HG03039 (cell line): ENCODE measurements around the gene ZNF804B.

Experiments
- ATAC-seq: cut with Tn5 transposase; IDR thresholded peaks from one replicate; pipeline ENCODE4 v1.9.1; 2021; ENCODE audit warnings: mild to moderate bottlenecking, moderate library complexity; ENCODE audit not compliant: unreplicated experiment

ZNF804B gene

DNA sequence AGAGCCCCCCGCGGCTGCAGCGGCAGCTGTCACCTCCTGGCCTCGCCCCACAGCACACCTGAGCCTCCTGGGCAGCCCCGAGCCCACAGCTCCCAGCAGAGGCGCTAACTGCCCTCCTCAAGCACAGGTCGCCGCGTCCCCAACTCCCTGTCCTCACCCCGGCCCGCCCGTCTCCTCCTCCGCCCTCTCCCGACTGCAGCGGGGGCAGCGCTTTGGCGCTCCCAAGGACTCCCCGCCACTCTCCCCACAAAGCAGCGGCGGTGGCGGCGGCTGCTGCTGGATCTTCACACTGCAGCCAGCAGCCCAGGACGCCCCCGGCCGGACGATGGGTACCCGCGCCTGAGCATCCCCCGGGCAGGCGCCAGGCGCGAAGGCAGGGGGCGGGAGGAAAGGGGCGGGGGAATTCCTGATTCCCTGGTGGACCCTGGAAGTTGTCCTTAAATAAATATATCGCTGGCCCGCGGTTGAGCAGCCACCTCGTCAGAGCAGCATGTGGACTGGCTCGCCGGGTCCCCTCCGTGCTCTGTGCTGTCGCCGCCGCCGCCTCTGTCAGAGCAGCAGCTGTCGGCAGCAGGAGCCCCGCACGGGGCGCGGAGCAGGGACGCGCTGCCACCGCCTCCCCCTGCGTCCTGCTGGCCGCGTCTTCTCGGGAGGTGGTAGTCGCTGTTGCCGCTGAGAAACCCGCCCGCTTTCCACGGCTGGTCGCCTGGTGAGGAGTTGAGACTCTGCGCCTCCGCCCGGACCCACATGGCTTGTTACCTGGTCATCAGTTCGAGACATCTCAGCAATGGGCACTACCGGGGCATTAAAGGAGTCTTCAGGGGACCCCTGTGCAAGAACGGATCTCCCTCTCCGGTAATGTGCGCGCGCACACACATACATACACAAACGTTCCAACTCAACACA, at the start of gene ZNF804B:
ZNF804B (plus strand) TSS at position 471 of the 906 bp plus-strand sequence; CDS start at position 748, 277 bp downstream.
- no peak for ATAC-seq

DNA sequence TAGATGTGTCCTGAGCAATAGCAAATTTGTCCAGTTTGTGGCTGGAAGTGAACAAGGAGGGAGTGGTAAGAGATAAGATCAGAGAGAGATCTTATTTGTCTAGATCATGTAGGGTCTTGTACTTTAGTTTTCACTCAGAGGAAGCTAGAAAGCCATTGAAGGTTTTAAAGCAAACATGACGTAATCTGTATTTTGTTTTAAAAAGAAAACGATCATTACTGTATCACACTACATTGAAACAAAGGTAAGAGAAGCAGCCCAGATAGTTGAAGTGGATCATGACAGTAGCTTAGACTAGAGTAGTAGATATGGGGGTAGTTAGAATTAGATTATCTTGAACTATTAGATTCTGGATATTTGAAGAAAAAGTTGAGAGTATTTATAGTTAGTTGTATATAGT, 23.6 kb upstream of the ZNF804B start:
- no peak for ATAC-seq

DNA sequence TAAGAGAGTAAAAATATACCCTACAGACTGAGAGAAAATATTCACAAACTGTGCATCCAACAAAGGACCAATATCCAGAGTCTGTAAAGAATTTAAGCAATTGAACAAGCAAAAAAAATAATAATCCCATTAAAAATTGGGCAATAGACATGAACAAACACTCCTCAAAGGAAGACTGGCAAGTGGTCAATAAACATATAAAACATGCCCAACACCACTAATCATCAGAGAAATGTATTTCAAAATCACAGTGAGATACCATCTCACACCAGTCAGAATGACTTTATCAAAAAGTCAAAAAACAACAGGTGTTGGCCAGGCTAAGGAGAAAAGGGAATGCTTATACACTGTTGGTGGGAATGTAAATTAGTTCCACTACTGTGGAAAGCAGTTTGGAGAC, 21.9 kb upstream of the ZNF804B start:
- ATAC-seq, result no peak

DNA sequence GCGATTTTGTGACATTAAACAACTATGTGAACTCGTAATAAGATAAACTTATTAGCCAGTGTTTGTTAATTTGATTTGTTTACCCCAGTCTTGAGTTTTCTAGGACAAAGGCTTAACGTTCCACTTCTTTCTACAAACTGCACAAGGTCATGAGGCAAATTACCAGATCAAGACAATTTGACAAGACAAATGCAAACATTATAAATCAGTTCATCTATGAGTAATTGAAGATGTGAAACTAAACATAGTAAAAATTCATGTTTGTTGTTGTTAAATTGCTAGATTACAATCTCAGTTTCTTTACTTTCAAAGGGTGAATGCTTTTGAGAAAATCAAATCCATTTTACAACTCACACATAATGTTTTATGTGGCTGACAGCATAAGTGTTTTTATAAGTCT, 13.4 kb upstream of the ZNF804B start:
- ATAC-seq, result no peak

DNA sequence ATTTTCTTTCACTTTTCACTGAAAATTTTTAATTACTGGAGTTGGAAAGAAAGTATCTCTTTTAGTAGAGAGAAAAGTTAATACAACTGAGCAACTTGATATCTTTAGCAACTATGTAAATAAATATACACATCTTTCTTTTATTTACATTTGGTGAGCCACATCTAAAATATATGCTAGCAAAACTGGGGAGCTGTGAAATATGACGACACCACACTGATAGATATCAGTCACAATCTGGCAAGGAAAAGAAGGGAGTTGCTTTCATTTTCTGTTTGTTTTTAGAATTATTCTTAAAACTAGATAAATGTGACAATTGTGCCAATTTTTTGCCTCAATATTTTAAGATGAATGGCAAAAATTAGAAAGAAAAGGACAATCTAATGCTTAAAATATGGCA, 2.7 kb upstream of the ZNF804B start:
- ATAC-seq, result no peak

DNA sequence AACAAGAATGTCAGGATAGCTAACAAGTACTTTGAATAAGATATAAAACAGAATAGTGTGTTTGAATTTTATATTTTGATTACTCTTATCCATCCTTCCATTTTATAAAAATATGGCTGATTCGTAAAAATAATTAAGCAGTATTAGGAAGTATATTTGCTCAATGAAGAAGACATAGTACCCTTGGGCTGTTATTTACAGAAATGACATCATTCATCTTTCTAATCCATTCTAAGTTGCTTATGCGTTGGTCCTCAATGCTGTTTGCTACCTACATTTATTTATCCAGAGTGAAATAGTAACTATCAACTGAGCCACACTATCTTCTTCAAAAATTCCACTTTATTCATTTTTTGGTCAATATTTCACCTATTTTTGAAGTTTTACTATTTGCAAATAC, 2.1 kb upstream of the ZNF804B start:
- no peak for ATAC-seq

DNA sequence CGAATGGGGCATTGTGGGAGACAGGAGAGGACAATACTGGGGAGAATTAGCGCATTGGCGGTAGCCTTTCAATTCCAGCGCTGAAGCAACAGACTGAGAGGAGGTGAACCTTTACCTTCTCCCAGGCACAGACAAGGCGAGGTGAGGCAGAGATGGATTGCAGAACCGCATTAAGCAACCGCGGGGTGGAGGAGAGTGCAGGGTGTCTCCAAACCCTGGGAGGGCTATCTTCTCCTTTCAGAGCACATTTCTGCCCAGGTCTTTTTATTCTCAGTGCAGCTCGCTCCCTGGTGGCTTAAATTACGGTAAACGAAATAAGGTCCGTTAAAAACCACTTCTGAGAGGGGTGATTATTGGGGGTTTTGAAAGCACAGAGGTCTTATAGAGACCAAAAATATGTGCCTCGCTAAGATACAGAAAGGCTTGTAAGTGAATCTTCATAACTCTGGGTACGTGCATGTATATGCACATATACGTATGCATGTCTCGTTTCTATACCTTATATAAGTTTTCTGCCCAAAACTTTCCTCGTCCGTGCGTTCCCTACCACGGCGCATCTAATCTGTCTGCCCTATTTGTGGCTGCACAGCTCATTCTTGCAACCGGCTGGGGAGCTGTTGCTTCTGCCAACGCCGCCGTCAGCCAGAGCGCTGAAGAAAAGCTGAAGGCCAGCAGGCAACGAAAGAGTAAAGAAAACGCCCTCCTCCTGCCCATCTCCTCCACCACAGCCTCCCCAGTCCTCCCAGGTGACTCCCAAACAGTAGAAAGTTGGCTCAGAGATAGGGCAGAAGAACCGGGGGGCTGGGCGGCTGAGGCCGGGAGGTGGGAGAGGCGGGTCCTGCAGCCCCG, 895 bp upstream of the ZNF804B start:
- no peak for ATAC-seq

DNA sequence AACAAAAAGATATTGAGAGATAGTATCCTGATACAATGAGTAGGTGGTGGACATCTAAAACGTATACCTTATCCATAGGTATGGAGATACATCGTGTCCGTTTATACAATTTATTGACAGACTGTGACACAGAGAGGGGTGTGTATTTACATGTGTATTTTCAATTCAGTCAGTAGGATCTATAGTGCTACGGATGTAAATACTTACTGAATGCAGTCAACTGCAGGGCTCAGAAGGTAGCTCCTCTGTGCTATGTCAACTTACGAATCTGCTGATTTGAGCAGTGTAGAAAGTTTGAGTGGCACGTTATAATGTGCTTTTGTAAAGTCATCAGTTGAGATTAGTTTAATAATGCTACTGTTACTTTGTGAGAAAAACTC, 626 bp downstream of the ZNF804B start:
- no peak for ATAC-seq

DNA sequence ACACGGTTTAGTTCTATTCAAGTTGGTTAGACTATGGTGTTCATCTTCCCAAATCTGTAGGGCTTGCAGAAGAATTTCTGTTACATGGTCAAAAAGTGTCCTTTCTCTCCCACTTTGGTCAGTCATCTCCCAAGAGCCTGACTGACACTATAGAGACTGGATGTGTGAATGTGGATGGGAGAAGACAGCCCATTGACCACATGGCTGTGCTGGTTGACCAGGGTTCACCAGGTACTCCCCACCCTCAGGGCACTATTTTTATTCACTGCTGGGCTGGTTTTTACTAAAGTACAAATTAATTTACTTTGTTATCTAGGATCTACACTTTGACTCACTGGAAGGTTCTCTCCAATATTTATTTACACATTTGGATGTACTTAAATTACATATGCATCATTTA, 2.3 kb downstream of the ZNF804B start:
- ATAC-seq, result no peak

DNA sequence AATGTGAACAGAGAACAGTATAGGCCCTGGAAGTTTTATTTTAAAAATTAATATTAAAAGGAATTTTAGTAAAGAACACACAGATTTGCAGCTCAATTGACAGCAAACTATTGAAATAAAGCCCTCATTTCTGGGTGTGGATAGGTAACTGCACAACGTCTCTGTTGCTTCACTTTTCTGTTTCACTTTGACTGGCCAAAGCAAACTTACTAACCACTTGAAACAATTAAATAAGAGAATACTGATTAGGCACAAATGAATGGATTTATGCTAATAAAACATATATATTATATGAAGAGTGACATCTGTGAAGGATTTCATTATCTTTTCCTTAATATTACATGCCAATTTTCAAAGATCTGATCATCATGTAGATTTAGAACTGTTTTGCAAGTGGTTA, 11.9 kb downstream of the ZNF804B start:
- no peak for ATAC-seq

DNA sequence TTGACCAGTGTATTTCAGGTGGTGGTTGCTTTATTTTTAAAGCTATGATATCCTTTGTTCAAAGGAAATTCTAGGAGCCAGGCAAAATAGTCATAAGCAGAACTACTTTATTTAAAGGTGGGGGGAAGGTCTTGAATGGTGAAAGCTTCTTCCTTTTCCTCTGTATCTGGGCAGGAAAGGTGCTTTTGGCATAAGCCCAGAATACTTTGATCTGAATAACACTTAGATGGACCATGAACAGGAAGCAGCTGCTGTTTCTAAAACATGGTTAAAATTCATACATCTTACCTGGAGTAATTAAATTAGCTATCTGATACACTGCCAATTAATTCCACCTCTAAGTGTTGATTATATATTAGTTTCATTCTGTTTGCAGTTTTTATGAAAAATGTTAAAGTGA, 13.3 kb downstream of the ZNF804B start:
- ATAC-seq, result no peak

DNA sequence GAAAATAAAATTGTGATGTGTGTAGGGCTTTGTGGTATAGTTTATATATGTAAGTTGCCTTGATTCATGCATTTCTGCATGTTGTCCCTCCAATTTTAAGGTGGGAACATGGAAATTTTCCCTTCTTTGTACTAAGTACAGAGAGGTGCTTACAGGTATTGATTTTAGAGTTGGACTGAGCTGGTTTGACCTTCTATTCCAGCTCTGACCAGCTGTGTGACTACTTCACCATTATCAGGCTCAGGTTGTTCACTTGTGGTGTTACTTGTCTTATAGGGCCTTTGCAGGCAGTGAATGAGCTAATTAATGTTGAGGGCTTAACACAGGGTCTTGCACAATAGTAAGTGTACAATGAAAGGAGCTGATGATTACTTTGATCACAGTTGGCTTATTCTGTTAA, 16.3 kb downstream of the ZNF804B start:
- ATAC-seq, result no peak

DNA sequence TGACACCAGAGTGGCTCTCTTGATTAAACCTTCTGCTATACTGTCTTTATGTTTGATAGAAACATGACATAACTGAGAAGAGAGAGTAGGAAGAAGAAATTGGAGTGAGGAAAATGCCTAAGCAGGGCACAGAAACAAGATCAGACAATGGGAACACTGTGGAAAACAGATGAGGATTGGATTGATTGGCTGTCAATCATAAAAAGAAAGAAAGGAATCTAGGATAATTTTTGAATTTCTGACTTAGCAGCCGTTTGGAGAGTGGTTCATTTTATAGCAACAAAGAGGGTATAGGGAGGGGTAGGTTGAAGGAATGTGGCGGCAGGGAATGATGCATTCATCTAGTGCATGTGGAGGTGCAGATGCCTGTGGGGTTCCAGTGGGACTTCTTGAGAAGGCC, 28.3 kb downstream of the ZNF804B start:
- ATAC-seq, result no peak

DNA sequence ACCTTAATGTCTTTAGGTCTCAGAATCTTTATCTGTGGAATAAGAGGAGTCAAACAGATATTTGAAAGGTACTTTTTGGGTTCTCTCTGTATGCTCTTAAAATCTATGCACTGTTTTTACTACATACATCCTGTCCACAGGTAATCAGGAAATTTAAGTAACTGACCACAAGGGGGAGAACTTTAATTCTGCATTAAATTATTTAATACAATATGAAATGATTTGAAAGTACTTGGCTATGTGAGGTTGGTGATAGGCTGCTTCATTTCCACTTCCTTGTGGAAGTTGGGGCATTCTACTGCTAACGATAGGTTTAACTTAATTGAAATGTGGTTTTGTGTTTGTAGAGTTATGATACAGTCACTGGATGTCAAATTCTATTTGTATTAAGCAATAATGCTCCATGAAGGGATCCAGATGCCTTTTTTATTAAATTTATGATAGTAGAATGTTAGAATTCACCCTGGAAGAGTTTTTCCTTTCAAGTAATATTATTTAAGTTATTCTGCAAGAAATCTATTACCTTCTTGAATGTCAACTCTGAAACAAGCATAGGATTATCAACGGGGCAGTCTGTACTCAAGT, 30.1 kb downstream of the ZNF804B start:
- ATAC-seq, result no peak

DNA sequence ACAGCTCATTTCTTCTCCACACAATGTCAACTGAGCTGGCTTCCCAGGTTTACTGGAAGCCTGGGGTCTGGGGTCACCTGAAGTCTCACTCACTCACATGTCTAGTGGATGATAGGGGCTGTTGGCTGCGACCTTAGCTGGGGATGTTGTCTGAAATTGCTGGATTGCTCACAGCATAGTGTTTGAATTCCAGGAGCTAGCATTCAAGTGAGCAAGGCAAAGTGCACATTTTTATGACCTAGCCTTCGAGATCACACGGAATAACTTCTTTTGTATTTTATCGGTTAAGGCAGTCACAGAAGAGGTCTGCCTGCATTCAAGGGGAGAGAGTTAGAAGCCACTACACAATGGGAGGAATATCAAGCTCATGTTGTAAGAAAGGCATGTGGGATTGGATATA, 32.4 kb downstream of the ZNF804B start:
- no peak for ATAC-seq

DNA sequence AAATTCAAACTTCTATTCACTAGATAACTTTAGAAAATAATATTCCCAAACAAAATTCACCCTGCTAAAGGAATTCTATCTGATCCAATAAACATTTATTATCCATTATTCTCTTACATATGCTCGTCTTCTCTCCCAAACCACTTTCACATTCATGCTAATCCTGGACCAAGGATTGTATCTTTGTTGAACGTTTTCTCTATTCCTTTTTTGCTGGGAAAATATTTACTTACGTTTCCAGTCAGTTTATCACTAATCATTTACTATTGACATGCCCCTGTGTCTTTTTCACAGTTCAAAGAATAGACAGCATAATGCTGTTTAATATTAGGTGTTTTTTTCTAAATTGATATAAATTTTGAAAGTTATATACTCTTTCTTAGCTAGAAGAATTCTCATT, 32.9 kb downstream of the ZNF804B start:
- ATAC-seq, result no peak

DNA sequence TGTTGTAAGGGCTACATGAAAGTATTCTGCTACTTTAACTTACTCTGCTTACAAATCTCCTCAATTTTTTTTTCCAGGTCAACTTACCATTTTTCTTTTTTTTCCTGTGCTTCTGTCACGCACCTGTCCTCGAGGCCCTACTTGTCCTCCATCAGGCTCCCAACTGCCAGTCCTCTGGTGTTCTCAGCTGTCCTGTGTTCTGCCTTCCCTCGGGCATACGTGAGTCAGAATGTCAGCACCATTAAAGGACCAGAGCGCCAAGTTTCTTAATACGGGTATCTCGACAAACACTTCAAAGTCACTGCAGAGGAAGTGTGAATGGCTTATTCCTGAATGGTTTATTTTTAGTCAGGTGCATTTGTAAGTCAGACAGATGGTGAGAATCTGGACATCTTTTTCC, 36.1 kb downstream of the ZNF804B start, which contains the start of gene TEX47:
TEX47 (minus strand) TSS at position 185 of the 400 bp plus-strand sequence. CDS start 795 bp downstream, outside the sequence.
- ATAC-seq, result no peak

DNA sequence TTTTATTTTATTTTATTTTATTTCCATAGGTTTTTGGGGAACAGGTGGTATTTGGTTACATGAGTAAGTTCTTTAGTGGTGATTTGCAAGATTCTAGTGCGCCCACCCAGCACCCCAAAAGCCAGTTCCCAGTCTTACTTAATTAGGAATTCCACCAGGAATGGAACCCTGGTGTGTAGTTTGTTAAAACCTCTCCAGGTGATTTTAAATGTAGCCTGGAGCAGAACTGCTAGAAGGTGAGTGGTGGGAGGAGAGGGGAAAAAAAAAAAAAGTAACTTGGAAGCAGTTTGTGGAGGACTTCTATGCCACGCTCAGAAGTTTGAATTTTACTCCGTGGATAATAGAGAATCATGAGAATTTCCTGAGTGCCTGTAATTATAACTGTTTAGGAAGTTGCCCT, 41.5 kb downstream of the ZNF804B start:
- ATAC-seq, result no peak

DNA sequence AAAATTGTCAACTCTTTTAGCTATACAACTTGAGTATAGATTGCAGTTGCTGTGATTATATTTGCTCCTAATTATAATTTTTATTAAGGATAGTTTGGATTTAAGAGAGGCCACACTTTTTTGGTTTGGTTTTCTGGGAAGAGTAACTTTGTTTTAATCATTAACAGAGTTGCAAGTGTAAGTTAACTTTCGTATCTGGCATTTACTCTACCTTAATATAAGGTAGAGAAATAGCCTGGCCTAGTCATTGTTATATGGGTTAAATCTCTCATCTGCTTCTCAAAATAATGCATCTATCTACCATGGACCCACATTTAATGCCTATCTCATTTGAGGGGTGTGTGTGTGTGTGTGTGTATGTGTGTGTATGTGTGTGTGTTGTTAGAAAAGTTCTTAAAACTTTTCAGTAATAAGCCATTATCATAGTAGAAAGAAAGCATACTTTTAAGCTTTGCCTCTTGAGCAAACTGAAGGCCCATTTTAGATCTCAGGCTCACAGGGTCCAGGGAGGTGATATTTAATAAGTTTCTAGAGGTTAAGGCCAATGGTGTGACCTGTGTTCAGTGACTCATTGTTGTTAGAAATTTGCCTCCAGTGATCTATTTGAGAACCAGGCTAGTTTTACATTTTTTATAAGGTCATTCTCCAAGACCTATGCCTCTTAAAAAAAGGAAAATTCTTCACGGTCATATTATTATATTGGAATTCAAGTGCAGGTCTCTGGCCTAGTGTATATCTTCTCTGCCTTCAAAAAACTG, 47.0 kb downstream of the ZNF804B start:
- ATAC-seq, result no peak

DNA sequence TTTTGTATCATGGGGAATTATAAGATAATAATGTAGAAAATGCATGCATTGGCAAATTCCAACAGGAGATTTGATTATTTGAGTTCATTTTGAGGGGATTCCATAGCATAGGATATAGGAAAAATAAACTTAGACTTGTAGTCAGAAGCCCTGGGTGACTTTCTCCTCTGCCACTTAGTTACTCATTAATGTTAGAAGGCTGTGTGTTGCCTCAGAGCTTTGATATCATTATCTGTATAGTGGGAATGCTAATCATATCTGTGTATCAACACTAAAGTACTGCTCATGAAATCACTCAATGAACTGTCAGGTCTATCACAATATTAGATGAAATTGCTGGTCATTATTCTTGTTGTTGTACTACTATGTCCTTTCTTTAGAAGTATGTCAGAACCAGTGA, 59.1 kb downstream of the ZNF804B start:
- no peak for ATAC-seq

DNA sequence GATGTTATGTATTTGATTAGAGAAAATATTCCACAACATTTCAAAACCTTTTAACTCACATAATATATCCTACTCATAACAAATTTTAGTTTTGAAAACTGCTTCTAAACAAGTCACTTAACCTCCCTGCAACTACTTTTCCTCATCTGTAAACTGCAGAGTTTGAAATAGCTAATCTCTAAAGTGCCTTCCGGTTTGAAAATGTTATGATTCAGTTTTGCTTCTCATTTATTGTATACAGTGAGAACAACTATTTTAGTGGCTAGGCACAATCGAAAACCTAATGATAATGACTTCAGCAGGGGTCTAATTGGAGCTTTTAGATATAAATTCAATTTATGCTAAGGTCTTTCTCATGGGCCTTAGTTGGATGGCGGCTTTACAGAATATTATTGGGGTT, 66.7 kb downstream of the ZNF804B start:
- ATAC-seq, result no peak
